Measurements from ENCODE around the gene ABHD16B. TPM values are rescaled to one million over a fixed set of nuclear protein-coding genes. Genes with fewer than 3 reads are reported as not detected.

ABHD16B gene
- total and polyA plus RNA-seq, 2 donors (not counting 3 experiments of a cell fraction or from before 2014, with no cell fraction given), result not detected

GRCh38 chr20:63842258-63842657 lies 19.0 kb upstream of the ABHD16B start:
- no TSS peak for BruUV-seq (replicated peaks)
- Histone ChIP-seq H3K4me1 (ENCODE audit: control insufficient read depth, extremely low read depth, insufficient read depth, low read length) (peaks cover 13% of the 10 kb centered on the region), H3K4me2 (ENCODE audit: insufficient read depth, low read length) (no peak overlapping the region), H3K9me1 (replicated peaks; ENCODE audit: control insufficient read depth, extremely low read depth, insufficient read depth, low read length) (no peaks in the 10 kb centered on the region), H2AFZ (ENCODE audit: low read depth, low read length) (no peak overlapping the region), H3K9me3 (replicated peaks; ENCODE audit: control insufficient read depth, insufficient read depth, low read length) (no peaks in the 10 kb centered on the region), H3K27me3 (ENCODE audit: control insufficient read depth in 2 of 2, insufficient read depth in 2 of 2, low read length in 2 of 2) (no peaks in the 10 kb centered on the region), H3K9ac (replicated peaks; ENCODE audit: extremely low read depth, insufficient read depth, low read length) (no peak overlapping the region), H3K79me2 (ENCODE audit: control insufficient read depth, insufficient read depth, low read length) (no peaks in the 10 kb centered on the region), H3K27ac (ENCODE audit: insufficient read depth, low read depth, low read length) (no peak overlapping the region), H3K36me3 (ENCODE audit: control insufficient read depth in 2 of 2, extremely low read depth in 1 of 2, insufficient read depth in 2 of 2, low read length in 2 of 2) (no peaks in the 10 kb centered on the region), H3K4me3 (replicated peaks in 1 of 3; ENCODE audit: insufficient read depth in 1 of 3, low read depth in 1 of 3, low read length in 3 of 3) (no peak overlapping the region), H4K20me1 (replicated peaks; ENCODE audit: control insufficient read depth, extremely low read depth, insufficient read depth, low read length) (no peaks in the 10 kb centered on the region)
- TF ChIP-seq EZH2 (IDR thresholded peaks at IDR 0.05; ENCODE audit: borderline replicate concordance, low read depth, low read length, severe bottlenecking) (no peak), MAX (IDR thresholded peaks at IDR 0.05; ENCODE audit: insufficient read depth, insufficient read length) (no peak), GATA2 (IDR thresholded peaks at IDR 0.05; ENCODE audit: insufficient read depth, insufficient read length, low read depth, low read length) (no peak), POLR2A (IDR thresholded peaks at IDR 0.05; ENCODE audit: low read depth, low read length) (no peak), CTCF (IDR thresholded peaks at IDR 0.05; ENCODE audit: extremely low read depth in 1 of 2, insufficient read depth in 1 of 2, low read depth in 1 of 2, low read length in 2 of 2) (no peak), MYC (IDR thresholded peaks at IDR 0.05; ENCODE audit: low read depth, low read length) (no peak), POLR2AphosphoS5 (IDR thresholded peaks at IDR 0.05; ENCODE audit: insufficient read depth, low read depth, low read length) (no peak), JUN (IDR thresholded peaks at IDR 0.05; ENCODE audit: borderline replicate concordance, insufficient read depth, insufficient read length, low read depth) (no peak), FOS (IDR thresholded peaks at IDR 0.05; ENCODE audit: borderline replicate concordance, insufficient read depth, low read length) (no peak)
- DNase-seq (ENCODE audit: low read depth, low spot score), result no peak
- intact Hi-C loops (cut with micrococcal nuclease), result no loop called here
- FAIRE-seq, result no peak
- CTCF ChIA-PET, result no interaction called here
- dilution Hi-C loops (cut with MboI; ENCODE audit: extremely low pct_ligation_motif_present, low sequenced_read_pairs), result no loop called here
- POLR2A ChIA-PET, result no interaction called here

Data from endothelial cell of umbilical vein (primary cell).